Measurements from ENCODE around the gene ITPR2.

ITPR2 gene

DNA sequence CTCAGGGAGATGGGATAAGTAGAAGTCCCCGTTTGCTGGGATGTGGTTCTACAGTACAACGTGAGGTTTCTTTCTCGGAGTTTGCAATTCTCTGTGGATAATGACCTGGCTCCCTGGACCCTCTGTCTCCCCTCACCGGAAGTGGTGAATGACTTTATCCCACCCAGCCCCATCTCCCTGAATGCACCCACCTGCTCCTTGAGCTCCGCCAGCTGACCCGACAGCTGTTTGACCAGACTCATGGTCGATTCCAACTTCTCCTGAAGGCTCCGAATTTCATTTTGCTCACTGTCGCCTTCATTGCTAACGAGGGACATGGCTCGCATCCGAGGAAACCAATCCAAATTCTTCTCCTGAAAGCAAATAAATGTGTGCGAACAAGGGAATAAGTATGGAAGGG, 493.0 kb downstream of the ITPR2 start:
- TF ChIP-seq, protein P1, sequence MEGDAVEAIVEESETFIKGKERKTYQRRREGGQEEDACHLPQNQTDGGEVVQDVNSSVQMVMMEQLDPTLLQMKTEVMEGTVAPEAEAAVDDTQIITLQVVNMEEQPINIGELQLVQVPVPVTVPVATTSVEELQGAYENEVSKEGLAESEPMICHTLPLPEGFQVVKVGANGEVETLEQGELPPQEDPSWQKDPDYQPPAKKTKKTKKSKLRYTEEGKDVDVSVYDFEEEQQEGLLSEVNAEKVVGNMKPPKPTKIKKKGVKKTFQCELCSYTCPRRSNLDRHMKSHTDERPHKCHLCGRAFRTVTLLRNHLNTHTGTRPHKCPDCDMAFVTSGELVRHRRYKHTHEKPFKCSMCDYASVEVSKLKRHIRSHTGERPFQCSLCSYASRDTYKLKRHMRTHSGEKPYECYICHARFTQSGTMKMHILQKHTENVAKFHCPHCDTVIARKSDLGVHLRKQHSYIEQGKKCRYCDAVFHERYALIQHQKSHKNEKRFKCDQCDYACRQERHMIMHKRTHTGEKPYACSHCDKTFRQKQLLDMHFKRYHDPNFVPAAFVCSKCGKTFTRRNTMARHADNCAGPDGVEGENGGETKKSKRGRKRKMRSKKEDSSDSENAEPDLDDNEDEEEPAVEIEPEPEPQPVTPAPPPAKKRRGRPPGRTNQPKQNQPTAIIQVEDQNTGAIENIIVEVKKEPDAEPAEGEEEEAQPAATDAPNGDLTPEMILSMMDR (IDR thresholded peaks at IDR 0.05), result no peak

DNA sequence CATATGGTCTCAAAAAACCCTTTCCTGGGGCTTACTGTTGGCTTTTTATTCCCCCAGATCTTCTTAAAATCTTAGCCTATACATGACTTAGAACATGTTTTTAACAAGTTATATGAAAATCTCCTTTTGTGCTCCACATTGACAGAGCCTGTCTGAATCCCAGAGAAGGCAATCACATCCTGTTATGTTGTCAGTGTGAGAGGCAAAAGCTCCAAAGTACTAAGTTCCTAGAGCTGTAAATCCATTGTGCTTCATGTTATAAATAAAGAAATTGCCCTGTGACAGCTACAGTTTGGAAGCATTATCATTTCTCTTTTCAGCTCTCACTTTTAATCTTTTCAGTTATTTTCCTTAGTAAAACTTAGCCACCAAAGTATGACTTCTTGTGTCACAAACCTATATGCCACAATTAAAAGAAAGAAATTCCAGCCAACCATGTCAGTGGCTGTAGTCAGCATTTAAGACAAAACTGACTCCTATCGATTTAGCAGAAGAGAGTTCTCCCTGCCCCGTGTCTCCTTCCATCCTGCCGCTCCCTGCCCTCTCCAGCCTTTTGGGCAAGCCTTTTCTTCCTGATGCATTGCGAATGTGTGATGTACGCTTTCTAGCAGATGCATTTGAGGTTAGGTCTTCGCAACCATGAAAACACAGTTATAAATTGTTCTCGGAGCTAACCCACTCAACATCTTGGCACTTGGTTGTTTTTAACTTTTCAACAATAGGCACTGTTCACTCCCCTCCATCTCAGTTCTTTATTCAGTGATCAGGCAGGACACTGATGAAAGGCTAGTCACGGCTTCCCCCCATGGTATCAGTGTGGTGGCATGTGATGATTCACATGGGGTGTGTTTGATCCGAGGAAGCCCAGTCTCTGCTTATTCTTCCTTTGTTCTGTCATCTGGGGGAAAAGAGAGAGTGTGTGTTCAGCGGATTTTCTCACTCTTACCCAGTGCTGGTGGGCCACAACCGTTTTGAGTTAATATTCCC, 494.1 kb downstream of the ITPR2 start:
- TF ChIP-seq, protein P1 (IDR thresholded peaks at IDR 0.05), result no peak

DNA sequence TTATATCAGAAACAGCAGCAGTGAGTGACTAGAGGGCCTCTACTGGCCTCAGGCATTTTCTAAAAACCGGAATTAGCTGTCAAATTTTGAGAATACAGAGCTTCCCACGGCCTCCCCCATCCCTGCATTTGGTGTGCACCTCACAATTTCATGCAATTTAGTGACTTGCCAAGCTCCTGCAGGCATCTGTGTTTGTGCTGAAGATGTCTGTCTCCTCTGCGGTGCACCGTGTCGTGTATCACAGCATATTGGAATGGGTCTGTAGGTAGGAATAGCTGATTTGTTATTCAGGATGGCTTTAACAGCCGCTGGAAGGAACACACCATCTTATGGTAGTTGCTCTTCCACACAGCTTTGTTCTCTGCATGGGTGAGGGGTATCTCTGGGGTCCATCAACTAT, 497.3 kb downstream of the ITPR2 start:
- TF ChIP-seq, protein P1 (IDR thresholded peaks at IDR 0.05), result no peak

DNA sequence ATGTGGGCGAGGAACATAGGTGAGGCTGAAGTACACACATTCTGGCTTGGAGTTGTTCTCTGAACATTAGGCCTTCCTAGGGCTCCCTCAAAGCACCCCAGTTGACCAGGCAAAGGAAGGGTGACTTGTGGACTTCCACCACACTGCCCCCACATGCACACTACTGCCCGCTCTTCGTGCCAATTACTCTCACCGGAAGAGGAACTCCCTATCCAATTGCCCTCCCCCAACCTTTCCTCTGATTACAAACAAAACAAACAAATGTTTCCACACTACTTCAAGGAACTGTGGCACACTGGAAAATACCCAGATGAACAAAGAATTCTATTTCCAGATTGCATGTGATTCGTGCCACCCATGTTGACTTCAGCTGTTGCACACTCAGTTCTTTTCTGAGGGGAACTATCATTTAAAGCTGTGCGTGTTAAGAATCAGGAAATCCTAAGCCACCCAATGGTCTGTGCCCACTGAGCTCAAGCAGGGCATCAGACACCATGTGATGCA, 498.3 kb downstream of the ITPR2 start:
- TF ChIP-seq, protein P1 (IDR thresholded peaks at IDR 0.05), result no peak

DNA sequence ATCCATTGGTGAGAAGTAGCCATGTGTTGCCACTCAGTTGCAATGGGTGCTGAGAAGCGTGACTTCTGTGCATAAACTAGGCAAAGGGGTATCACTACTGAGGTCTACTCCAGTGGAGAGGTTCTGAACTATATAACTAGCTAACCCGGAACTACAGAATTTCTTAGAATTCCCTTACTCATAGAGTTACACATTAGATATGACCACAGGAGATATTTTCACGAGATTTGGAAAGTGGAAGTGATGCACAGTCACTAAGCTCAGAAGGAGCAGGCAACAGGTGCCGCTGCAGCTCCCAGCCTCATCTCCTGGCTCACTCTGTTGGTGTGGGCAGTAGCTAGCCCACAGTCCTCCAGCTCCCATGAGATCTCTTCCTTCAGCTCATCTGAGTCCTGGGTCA, 501.0 kb downstream of the ITPR2 start:
- TF ChIP-seq, protein P1 (IDR thresholded peaks at IDR 0.05), result no peak

DNA sequence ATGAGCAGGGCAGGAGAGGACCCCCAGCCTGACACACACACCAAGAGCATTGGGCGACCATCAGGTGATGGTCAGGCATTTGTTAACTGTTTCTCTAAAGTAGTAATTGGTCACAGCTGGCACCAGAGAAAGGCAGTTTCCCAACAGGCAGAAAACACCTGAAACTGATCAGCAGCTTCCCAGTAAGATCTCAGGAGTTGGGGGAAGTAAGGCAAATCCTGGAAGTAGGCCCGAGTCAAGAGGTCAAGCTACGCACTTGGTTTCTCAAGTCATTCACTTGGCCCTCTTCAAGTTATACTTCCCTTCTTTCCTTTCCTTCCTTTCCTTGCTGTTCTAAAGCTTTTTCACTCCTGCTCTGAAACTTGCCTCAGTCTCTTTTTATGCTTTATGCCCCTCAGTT, 501.9 kb downstream of the ITPR2 start:
- TF ChIP-seq, protein P1 (IDR thresholded peaks at IDR 0.05), result no peak

DNA sequence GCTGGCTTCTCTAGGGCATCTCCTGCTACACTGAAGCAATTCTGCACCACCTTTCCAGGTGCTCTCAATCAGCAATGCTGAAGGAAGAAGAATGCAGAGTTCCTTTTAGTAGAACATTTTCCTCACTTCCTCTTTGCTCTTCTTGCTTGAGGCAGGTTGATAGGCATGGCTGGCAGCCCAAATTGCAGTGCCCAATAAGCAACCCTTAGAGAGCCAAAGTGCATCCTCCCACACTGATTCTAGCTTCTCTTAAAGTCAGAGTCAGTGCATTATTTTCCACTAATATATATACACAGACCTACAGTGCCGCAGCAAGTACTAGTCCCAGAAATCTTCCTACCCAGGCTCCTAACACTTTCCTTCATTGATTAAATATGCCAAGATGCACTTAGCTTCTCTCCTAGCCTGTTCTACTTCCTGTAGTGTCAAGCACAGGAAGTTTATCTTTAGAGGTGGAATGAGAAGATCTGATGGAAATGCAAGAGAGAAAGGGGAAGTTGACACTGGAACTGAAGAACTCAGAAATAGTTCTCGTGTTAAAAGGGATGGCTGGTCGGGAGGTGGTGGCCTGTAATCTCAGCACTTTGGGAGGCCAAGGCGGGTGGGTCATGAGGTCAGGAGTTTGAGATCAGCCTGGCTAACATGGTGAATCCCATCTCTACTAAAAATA, 504.9 kb downstream of the ITPR2 start:
- TF ChIP-seq, protein P1 (IDR thresholded peaks at IDR 0.05), result no peak

Data from LNCAP (cell line).